Measurements from ENCODE around the gene PRKACG.
"Not testable (repeated sequence)": the region's sequence is repeated elsewhere in the genome, so short reads cannot be mapped to it uniquely, and the experiment has no call there.

PRKACG gene

DNA sequence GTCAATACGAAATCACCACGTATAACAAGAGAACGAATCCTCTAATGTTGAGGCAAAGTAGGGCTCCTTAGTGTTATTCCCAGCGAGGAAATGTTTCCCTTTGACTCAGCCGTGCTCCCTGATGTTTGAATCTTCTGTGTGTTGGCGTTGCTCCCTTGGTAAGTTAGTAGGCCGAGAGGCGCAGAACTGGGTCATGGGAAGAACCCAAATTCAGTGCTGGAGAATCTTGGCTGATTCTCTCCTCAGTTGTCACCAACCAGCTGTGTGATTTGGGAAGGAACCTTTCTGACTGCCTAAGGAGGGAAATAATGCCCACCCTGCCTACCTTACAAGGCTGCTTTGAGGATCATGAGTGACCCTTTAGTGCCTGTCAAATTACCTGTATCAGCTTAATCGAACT, 22.5 kb downstream of the PRKACG start:
- no peak overlapping the region for H3K27ac Mint-ChIP-seq

DNA sequence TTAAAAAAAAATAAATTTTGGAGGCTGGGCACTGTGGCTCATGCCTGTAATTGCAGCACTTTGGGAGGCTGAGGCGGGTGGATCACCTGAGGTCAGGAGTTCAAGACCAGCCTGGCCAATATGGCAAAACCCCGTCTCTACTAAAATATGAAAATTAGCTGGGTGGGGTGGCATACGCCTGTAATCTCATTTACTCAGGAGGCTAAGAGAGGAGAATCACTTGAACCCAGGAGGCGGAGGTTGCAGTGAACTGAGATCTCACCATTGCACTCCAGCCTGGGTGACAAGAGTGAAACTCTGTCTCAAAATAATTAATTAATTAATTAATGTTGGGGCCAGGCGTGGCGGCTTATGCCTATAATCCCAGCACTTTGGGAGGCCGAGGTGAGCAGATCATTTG, 27.0 kb downstream of the PRKACG start:
- not testable (repeated sequence) for H3K9me3 Mint-ChIP-seq; H3K27me3 Mint-ChIP-seq (ENCODE audit: low read depth); H3K36me3 Mint-ChIP-seq (ENCODE audit: low read depth); H3K27ac Mint-ChIP-seq; H3K4me3 Mint-ChIP-seq
- peaks cover 13% of the 10 kb centered on the region for H3K4me1 Mint-ChIP-seq

More for the DNA sequence above, 22.5 kb downstream of the PRKACG start:
- Mint-ChIP-seq H3K9me3 (no peaks in the 10 kb centered on the region), H3K4me3 (no peak overlapping the region), H3K27me3 (ENCODE audit: low read depth) (peaks cover 4% of the 10 kb centered on the region), H3K4me1 (no peaks in the 10 kb centered on the region), H3K36me3 (ENCODE audit: low read depth) (no peaks in the 10 kb centered on the region)
- TF ChIP-seq, protein P1, sequence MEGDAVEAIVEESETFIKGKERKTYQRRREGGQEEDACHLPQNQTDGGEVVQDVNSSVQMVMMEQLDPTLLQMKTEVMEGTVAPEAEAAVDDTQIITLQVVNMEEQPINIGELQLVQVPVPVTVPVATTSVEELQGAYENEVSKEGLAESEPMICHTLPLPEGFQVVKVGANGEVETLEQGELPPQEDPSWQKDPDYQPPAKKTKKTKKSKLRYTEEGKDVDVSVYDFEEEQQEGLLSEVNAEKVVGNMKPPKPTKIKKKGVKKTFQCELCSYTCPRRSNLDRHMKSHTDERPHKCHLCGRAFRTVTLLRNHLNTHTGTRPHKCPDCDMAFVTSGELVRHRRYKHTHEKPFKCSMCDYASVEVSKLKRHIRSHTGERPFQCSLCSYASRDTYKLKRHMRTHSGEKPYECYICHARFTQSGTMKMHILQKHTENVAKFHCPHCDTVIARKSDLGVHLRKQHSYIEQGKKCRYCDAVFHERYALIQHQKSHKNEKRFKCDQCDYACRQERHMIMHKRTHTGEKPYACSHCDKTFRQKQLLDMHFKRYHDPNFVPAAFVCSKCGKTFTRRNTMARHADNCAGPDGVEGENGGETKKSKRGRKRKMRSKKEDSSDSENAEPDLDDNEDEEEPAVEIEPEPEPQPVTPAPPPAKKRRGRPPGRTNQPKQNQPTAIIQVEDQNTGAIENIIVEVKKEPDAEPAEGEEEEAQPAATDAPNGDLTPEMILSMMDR (IDR thresholded peaks at IDR 0.05; ENCODE audit: unreplicated experiment in 3 of 3) = no peak

DNA sequence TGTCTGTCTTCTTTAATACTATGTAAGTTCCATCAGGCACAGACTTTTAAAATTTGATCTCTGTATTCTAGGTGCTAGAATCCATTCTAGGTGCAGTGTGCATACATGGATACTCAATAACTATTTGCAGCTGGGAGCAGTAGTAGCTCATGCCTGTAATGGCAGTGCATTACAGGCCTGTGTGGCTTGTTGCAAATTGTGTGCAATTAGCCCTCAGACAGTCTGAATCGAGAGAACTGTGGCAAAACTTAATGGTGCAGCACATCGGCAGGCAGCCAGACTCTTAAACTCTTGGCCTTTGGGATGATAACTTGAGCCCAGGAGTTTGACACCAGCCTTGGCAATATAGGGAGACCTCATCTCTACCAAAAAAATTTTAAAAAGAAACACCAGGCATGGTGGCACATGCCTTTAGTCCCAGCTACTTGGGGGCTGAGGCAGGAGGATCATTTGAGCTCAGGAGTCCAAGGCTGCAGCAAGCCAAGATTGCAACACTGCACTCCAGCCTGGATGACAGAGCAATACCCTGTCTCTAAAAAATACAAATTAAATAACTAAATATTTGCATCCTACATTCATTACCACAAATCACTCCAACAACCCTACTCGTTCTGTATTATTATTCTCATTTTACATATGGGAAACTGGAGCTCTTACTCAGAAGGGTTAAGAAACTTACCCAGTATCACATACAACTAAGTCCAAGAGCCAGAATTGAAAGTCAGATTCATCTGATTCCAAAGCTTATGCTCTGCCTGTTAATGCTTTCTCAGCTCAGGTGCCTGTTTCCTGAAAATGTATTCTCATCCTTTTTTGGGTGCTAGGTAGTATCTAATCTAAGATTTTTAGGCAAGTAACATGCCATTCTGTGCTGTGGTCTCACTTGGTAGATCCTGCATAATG, 30.1 kb downstream of the PRKACG start:
- H3K36me3 Mint-ChIP-seq (ENCODE audit: low read depth) = no peaks in the 10 kb centered on the region
- no peak overlapping the region for H3K4me3 Mint-ChIP-seq
- peaks cover 33% of the 10 kb centered on the region for H3K4me1 Mint-ChIP-seq
- peaks cover 3% of the 10 kb centered on the region for H3K27me3 Mint-ChIP-seq (ENCODE audit: low read depth)
- no peaks in the 10 kb centered on the region for H3K9me3 Mint-ChIP-seq
- peak overlapping the region in 2 of 3 experiments; percentile 10 to 53 for H3K27ac Mint-ChIP-seq
- TF ChIP-seq, protein P1 (IDR thresholded peaks at IDR 0.05; ENCODE audit: unreplicated experiment in 3 of 3) = no peak

DNA sequence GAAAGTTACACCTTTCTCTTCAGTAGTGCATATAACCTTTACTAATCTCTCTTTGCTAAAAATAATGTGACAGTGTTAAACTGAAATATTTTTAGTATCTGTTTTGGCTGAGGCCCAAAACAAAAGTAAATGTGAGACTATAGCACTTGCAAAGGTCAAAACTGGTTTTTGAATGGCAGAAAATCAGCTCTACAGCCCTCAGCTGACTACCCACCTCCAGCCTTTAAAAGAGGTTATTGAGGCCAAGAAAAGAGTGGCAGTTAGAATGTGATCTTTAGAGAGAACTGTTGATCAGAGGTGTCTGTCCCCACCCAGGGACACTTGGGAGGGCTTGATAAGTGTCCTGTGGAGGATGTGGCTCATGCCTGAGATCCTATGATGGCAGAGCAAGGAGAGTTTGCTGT, 30.9 kb downstream of the PRKACG start:
- H3K36me3 Mint-ChIP-seq (ENCODE audit: low read depth) = no peaks in the 10 kb centered on the region
- H3K27me3 Mint-ChIP-seq (ENCODE audit: low read depth) = peaks cover 3% of the 10 kb centered on the region
- peaks cover 2% of the 10 kb centered on the region for H3K9me3 Mint-ChIP-seq
- H3K4me3 Mint-ChIP-seq = no peak overlapping the region
- peaks cover 33% of the 10 kb centered on the region for H3K4me1 Mint-ChIP-seq
- H3K27ac Mint-ChIP-seq = peak overlapping the region in 2 of 3 experiments; percentile 10 to 53
- TF ChIP-seq, protein P1 (IDR thresholded peaks at IDR 0.05; ENCODE audit: unreplicated experiment in 3 of 3) = no peak

DNA sequence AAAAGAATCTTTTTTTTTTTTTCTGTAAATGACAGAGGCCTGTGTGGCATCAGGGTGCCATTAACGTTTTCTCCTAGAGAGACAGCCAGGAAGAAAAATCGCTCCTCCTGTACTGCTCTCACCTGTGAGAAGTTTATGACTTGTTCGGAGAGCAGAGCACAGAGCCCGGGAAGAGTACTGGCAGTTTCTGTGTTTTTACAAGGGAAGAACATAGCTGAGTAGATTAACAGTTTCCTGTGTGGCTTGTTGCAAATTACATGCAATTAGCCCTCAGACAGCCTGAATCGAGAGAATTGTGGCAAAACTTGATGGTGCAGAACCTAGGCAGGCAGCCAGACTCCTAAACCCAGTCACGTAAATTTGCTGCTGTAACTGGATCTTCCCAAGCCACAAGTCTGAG, 32.1 kb downstream of the PRKACG start:
- Mint-ChIP-seq H3K27me3 (ENCODE audit: low read depth) (peaks cover 3% of the 10 kb centered on the region), H3K9me3 (peaks cover 3% of the 10 kb centered on the region), H3K27ac (peak overlapping the region in 2 of 3 experiments; percentile 29 to 54), H3K36me3 (ENCODE audit: low read depth) (no peaks in the 10 kb centered on the region), H3K4me1 (peaks cover 33% of the 10 kb centered on the region), H3K4me3 (no peak overlapping the region)
- TF ChIP-seq, protein P1 (IDR thresholded peaks at IDR 0.05; ENCODE audit: unreplicated experiment in 3 of 3) = no peak

DNA sequence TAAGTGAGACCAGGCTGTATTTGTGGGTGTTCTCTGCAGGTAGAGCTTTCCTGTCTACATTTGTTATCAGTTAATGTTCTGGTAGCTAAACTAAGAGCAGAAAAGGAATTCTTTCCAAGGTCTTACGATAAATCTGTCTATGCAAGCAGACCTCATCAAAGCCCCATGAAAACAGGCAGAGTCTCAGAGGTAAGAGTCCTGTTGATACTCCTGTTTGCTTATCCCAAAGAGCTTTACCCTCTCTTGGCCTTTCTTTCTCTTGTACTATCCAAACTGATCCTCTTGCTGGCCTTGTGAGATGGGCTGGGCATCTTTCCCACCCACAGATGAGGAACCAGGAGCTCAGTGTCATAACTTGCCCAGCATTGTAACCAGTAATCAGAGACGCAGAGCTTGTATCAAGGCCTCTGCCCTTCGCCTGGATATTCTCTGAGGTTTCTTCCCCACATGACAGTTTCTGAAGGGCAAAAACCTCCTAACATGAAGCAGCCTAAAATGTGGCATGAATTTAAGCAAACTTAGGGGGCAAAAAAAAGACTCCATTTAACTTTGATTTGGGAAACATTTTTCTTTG, 33.5 kb downstream of the PRKACG start:
- Mint-ChIP-seq H3K9me3 (peaks cover 5% of the 10 kb centered on the region), H3K27ac (peak overlapping the region in 2 of 3 experiments; percentile 0 to 1), H3K27me3 (ENCODE audit: low read depth) (peaks cover 3% of the 10 kb centered on the region), H3K4me1 (peaks cover 33% of the 10 kb centered on the region), H3K36me3 (ENCODE audit: low read depth) (no peaks in the 10 kb centered on the region), H3K4me3 (no peak overlapping the region)
- TF ChIP-seq, protein P1 (IDR thresholded peaks at IDR 0.05; ENCODE audit: unreplicated experiment in 3 of 3) = no peak

Measured in nephron (organoid).